ENCODE measurements around the gene APLNR.

The APLNR gene

GRCh38 chr11:57219021-57219627, 17.9 kb downstream of the APLNR start:
- DNase-seq (ENCODE audit: low read depth in 2 of 2): no peak

- no peak for DNase-seq (ENCODE audit: low read depth in 2 of 2)
Observed at GRCh38 chr11:57217053-57217452, 20.0 kb downstream of the APLNR start.

DNA sequence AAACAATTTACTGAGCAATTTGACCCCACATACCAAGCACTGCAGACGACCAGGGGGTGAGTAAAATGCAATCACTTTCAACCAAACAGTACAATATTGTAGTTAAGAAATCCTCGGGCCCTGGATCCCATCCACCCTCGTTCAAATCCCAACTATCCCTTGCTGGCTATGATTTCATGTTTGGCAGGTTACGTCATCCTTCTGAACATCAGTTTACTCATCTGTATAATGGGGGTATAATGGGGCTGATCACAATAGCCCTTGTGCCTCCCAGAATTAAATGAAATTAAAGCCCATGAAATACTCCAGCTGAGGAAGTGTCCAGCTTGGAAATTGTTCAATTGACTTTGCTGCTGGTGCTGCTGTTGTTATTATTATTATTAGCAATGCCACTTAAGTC, 20.6 kb downstream of the APLNR start:
- no peak for DNase-seq (ENCODE audit: low read depth in 2 of 2)

DNA sequence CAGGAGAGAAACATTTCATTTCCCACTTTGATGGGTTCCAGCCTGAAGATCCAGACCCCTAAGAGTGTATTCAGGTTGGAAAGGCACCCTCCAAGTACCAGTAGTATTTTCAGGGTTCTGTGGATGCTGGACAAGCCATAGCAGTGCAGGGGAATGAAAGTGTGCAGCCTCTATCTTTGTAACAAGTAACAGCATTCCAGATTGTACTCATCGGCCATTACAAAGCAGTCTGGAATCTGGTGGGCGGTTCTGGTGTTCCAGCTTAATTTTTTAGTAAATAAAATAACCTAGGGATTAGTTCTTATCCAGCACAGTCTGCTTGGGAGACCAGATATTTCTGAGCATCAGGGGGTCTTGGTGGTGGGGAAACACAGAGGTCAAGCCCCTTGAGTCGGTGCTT, 22.6 kb downstream of the APLNR start:
- DNase-seq (ENCODE audit: low read depth in 2 of 2): no peak

DNA sequence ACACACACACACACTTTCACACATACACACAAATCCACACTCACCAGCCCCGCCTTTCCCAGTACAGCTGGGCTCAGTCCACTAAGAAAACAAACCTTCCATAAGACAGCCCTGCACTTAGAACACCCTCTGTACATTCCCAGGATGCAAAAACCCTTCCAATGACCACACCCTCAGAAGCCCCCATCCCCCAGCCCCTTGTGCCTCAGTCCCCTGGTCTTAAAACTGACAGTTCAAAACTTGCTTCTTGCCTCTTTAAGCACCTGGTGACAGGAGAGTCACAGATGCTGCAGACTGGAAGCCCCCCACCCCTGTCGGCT, 23.0 kb downstream of the APLNR start:
- DNase-seq (ENCODE audit: low read depth in 2 of 2): no peak

GRCh38 chr11:57213342-57214097, 23.5 kb downstream of the APLNR start:
- DNase-seq (ENCODE audit: low read depth in 2 of 2): no peak

DNA sequence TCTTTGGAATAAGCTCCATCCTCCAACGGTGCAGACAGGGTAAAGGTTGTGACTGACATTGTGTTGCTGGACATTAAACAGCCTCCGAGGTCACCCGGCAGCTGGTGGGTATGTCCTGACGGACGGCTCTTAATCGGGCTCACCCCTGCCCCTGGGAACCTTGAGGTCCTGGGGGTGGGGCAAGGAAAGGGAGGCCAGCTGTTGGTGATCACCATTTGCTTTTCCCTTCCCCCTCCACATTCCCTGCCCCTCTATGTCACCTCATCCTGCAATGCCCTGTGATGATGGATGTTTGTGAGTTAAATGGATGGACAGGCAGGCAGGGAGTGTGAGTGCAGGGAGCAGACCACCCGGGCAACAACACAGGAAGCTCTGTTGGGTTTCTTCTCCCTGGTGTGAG, 26.3 kb downstream of the APLNR start:
- no peak for DNase-seq (ENCODE audit: low read depth in 2 of 2)

DNA sequence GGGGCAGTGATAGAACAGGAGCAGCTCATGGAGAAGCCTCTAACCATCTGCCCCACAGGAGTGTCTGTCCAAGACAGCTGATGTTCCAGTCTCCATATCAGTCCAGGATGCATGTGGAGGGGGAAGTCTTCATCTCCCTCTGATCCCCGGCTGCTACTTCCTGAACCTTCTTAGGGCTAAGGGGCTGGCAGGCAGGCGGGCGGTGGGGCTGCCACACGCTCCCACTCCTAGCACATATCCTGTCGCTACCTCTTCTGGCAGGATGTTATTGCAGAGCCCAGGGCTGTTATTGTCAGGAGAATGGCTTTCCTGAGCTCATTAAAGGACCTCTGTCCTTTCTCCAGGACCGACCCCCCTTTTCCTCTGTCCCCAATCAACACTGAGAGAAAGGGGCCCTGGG, 29.9 kb downstream of the APLNR start:
- DNase-seq (ENCODE audit: low read depth in 2 of 2): no peak

DNA sequence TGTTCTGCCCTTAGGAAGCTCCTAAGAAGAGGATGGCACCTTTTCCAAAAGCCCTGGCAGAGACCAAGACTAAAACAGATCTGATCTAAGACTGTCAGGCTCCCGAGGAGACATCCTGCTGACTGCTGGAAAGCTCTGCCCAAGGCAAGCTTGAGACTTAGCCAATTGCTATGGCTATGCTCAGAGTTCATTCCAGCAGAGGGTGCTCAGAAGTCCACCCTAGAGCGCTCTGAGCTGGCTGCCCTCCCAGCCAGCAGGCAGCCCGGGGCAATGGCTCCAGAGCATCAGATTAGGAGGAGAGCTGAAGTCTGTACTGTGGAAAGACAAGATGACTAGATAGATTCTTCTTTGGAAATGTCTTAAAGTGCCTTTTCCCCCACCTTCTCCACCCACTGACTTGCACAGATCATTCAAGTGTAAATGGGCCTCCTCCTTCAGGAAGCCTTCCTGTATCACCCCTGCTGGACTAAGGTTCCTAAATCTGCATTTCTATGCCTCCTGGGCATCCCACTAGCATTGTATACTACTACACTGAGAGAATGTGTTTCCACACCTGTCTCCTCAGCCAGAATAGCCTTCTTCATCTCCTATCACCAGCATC, 31.9 kb downstream of the APLNR start:
- DNase-seq (ENCODE audit: low read depth in 2 of 2): no peak

- no peak for DNase-seq (ENCODE audit: low read depth in 2 of 2)
Observed at GRCh38 chr11:57203882-57204480, 33.1 kb downstream of the APLNR start.

- DNase-seq (ENCODE audit: low read depth in 2 of 2): no peak
Observed at GRCh38 chr11:57203359-57203758, 33.7 kb downstream of the APLNR start.

DNA sequence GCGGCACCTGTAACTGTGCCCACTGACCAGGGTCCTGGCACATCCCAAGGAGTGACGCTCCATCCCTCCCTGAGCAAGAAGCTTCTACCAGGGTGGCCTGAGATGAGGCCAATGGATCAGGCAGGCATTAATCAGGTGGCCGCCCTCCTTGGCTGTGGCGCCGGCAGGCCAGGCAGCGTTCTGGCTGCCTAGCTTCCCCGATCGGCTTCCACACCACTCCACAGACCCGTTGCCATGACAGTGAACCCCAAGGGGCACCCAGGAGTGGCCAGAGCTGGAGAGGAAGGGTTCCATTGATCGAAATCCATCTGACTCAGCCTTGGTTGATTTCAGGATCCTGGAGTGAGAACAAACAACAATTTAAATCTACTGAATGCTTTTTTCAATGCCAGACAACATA, 34.8 kb downstream of the APLNR start:
- DNase-seq (ENCODE audit: low read depth in 2 of 2): no peak

DNA sequence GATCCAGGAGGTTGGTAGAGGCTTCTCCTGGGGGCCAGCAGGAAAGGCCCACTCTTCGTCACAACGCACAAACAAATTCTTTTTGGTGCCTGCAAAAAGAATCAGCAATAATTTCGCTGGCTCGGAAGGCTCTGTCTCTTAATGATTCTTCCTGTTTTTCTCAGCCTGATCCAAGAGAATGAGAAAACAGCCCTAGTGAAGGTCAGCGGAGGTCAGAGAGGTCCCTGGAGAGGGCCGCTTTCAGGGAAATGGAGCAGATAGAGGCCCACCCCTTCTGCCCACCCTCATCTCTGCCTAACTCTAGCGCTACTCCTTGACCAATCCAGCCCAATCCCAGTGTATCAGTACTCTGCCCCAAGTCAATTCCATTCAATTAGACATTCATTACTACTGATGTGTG, 36.1 kb downstream of the APLNR start:
- DNase-seq (ENCODE audit: low read depth in 2 of 2): no peak

DNA sequence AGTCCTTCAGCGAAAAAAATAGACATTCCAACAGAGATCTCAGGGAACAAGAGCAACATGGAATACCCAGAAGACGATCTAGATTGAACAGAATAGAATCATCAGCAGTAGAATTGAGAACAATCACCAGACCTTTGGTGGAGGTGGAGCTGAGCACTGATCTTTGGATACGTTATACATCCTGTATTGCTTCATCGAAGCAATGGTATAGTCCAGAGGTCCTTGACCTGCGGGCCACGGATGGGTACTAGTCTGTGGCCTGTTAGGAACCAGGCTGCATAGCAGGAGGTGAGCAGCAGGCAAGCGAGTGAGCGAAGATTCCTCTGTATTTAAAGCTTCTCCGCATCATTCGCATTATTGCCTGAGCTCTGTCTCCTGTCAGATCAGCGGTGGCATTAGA, 37.7 kb downstream of the APLNR start:
- no peak for DNase-seq (ENCODE audit: low read depth in 2 of 2)

DNA sequence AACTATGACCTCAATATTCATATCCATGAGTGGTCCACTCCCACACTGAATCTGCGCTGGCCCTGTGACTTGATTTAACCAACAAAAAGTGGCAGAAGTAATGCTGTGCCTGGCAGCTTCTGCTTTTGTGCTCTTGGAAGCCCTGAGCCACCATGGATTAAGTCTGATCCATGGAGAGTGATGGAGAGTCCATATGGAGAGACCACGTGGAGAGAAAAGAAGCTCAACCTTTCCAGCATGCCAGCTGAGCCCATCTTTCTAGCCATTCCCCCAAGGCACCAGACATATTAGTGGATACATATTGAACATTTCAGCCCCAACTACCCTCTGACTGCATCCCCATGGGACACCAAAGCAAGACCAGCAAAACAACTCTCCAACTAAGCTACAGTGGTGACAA, 39.3 kb downstream of the APLNR start:
- no peak for DNase-seq (ENCODE audit: low read depth in 2 of 2)

GRCh38 chr11:57196596-57196995, 40.5 kb downstream of the APLNR start:
- DNase-seq (ENCODE audit: low read depth in 2 of 2): no peak

GRCh38 chr11:57192316-57192715, 44.7 kb downstream of the APLNR start:
- DNase-seq (ENCODE audit: low read depth in 2 of 2): no peak

DNA sequence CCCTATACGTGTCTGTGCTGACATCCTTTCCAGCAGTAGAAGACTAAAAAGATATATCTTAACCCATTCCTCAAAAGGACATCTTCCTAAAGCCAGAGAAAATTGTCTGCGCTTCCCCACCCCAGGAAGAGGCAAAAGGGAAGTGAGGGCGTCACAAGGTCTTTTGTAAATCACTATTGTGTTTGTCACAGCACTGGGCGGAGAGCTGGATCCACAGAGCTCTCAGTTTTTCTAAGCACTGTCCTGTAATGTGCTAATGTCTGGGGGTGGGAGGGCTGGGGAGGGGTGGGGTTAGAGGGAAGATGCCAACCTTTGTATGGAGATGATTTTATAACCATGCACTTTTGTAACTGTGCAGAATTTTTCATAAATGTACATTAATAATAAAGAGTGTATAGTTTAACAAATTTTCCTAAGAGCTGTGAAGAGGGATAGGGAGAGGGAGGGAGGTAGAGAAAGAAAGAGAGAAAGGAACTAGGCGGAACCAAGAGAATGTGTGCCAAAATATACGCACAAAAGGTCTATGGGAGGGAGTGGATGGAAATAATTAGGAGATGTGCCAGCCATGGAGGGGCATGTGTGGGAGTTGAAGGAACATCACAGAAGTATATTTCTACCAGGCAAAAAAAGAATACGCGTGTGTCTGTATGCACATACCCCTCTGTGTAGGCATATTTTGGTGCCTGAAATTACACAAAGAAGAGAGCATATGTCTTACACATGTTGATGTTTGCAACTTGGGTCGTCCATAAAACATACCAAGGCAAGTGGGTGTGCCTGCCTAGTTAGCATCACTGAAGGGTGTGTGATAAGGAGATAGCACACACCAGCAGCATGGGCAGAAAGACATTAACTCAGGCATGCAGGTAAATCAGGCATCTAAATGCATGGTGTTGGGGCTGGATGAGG, 45.5 kb downstream of the APLNR start:
- no peak for DNase-seq (ENCODE audit: low read depth in 2 of 2)

- no peak for DNase-seq (ENCODE audit: low read depth in 2 of 2)
Observed at GRCh38 chr11:57190548-57190947, 46.5 kb downstream of the APLNR start.
